ENCODE data around the gene RSPH3.

The RSPH3 gene

DNA sequence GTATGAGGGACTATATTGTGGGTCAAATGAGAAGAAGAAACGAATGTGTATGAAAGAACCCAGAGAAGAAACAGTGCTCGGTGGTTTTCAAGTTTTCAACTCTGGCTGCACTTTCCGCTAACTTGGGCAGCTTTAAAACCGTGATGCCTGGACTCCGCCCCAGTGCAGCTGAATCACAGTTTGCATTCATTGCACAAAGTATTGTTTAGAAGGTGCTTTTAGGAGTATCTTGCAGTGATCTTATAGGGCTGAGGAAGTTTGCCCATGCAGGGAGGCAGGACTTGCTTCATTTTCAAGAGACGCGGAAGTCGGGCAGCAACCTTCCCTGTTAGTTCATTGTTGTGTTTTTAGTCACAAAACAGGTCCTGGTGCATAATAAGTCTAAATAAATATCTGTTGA is 52.7 kb downstream of the RSPH3 start:
- Mint-ChIP-seq H3K27me3 (ENCODE audit: low read depth, poor library complexity) (no peaks in the 10 kb centered on the region), H3K4me1 (peaks cover 9% of the 10 kb centered on the region), H3K4me3 (no peak overlapping the region), H3K27ac (peak overlapping the region; percentile 78), H3K36me3 (ENCODE audit: low read depth) (peaks cover 21% of the 10 kb centered on the region), H3K9me3 (peaks cover 27% of the 10 kb centered on the region)
- TF ChIP-seq CTCF (IDR thresholded peaks at IDR 0.05), result no peak
- no peak for DNase-seq

- TF ChIP-seq CTCF (IDR thresholded peaks at IDR 0.05), result no peak
- H3K4me1 Mint-ChIP-seq, result peaks cover 20% of the 10 kb centered on the region
- DNase-seq, result no peak
- no peak overlapping the region for H3K4me3 Mint-ChIP-seq
- H3K9me3 Mint-ChIP-seq, result peaks cover 15% of the 10 kb centered on the region
- peaks cover 16% of the 10 kb centered on the region for H3K36me3 Mint-ChIP-seq (ENCODE audit: low read depth)
- no peak overlapping the region for H3K27ac Mint-ChIP-seq
- no peaks in the 10 kb centered on the region for H3K27me3 Mint-ChIP-seq (ENCODE audit: low read depth, poor library complexity)
Observed at GRCh38 chr6:158943380-158944032, 56.5 kb downstream of the RSPH3 start.

- DNase-seq, result no peak
- Mint-ChIP-seq H3K4me3 (no peak overlapping the region), H3K9me3 (peaks cover 15% of the 10 kb centered on the region), H3K27me3 (ENCODE audit: low read depth, poor library complexity) (peaks cover 2% of the 10 kb centered on the region), H3K27ac (no peak overlapping the region), H3K36me3 (ENCODE audit: low read depth) (peaks cover 16% of the 10 kb centered on the region), H3K4me1 (peaks cover 23% of the 10 kb centered on the region)
- TF ChIP-seq CTCF (IDR thresholded peaks at IDR 0.05), result no peak
Observed at GRCh38 chr6:158942349-158942748, 57.7 kb downstream of the RSPH3 start.

GRCh38 chr6:158941246-158941645 is 58.8 kb downstream of the RSPH3 start:
- peaks cover 13% of the 10 kb centered on the region for H3K36me3 Mint-ChIP-seq (ENCODE audit: low read depth)
- no peak for TF ChIP-seq CTCF (IDR thresholded peaks at IDR 0.05)
- peaks cover 15% of the 10 kb centered on the region for H3K9me3 Mint-ChIP-seq
- peak overlapping the region; percentile 72 for H3K27ac Mint-ChIP-seq
- no peak overlapping the region for H3K4me3 Mint-ChIP-seq
- H3K27me3 Mint-ChIP-seq (ENCODE audit: low read depth, poor library complexity), result peaks cover 3% of the 10 kb centered on the region
- no peak for DNase-seq
- H3K4me1 Mint-ChIP-seq, result peaks cover 27% of the 10 kb centered on the region

- no peak for TF ChIP-seq CTCF (IDR thresholded peaks at IDR 0.05)
- peaks cover 21% of the 10 kb centered on the region for H3K4me1 Mint-ChIP-seq
- H3K27me3 Mint-ChIP-seq (ENCODE audit: low read depth, poor library complexity), result peaks cover 5% of the 10 kb centered on the region
- peaks cover 13% of the 10 kb centered on the region for H3K36me3 Mint-ChIP-seq (ENCODE audit: low read depth)
- no peak overlapping the region for H3K4me3 Mint-ChIP-seq
- H3K27ac Mint-ChIP-seq, result peak overlapping the region; percentile 98
- peaks cover 15% of the 10 kb centered on the region for H3K9me3 Mint-ChIP-seq
- DNase-seq, result no peak
Observed at GRCh38 chr6:158939255-158940159, 60.5 kb downstream of the RSPH3 start.

All from nephron progenitor cell (in vitro differentiated cells).